C4-2B (cell line): ENCODE data around the gene APAF1.

ENCODE experiments used
- ZFX ChIP-seq: fragments of 450-650 bp; IDR thresholded peaks from 2 replicates; pipeline ENCODE4 v1.6.1; 2017
- TF ChIP-seq, protein P1 (sequence below): fragments of 450-650 bp; conservative IDR thresholded peaks from 2 replicates; pipeline ENCODE4 v1.5.1; 2017; ENCODE audit warnings: mild to moderate bottlenecking

DNA sequence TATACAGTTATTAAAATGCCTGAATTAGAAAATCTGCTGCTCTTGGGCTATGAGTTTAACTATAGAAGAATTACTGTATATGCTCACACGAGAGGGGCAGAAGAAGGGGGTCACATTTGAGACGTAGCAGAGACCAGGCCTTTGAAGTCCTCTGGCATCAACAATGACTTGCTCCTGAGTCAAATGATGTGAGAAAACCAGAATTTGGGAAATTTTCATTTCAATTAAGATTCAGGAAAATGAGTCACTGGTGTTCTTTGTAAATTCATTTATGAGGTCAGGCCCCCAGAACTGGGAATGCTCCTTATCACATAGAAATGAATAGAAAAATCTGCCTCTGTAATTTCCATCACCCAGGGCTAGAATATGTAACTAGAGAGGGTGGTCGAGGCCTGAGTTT, 92.9 kb downstream of the APAF1 start:
- TF ChIP-seq, protein P1, sequence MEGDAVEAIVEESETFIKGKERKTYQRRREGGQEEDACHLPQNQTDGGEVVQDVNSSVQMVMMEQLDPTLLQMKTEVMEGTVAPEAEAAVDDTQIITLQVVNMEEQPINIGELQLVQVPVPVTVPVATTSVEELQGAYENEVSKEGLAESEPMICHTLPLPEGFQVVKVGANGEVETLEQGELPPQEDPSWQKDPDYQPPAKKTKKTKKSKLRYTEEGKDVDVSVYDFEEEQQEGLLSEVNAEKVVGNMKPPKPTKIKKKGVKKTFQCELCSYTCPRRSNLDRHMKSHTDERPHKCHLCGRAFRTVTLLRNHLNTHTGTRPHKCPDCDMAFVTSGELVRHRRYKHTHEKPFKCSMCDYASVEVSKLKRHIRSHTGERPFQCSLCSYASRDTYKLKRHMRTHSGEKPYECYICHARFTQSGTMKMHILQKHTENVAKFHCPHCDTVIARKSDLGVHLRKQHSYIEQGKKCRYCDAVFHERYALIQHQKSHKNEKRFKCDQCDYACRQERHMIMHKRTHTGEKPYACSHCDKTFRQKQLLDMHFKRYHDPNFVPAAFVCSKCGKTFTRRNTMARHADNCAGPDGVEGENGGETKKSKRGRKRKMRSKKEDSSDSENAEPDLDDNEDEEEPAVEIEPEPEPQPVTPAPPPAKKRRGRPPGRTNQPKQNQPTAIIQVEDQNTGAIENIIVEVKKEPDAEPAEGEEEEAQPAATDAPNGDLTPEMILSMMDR: no peak
- no peak for TF ChIP-seq ZFX
